ENCODE measurements around the gene S100A13.
A peak's percentile ranks its signal among the peaks of the same experiment; 100 is the strongest.

Gene S100A13

GRCh38 chr1:153624965-153625611 is 2.2 kb downstream of the S100A13 start:
- DNase-seq, result no peak

GRCh38 chr1:153623101-153623500 is 4.2 kb downstream of the S100A13 start:
- no peak for DNase-seq

- no peak for DNase-seq
Measured at GRCh38 chr1:153619171-153619570, 8.1 kb downstream of the S100A13 start.

- peak; percentile 86 for DNase-seq
Measured at GRCh38 chr1:153617663-153618062, 9.6 kb downstream of the S100A13 start.

GRCh38 chr1:153616917-153617311 is 10.4 kb downstream of the S100A13 start:
- DNase-seq, result no peak

- no peak for DNase-seq
Measured at GRCh38 chr1:153616144-153616916, 11.0 kb downstream of the S100A13 start, which contains the start of gene S100A14. TSS of gene S100A14 (minus strand) at chr1:153616325. CDS start at chr1:153615858, 467 bp downstream.

GRCh38 chr1:153615406-153615805 is 11.9 kb downstream of the S100A13 start:
- no peak for DNase-seq

- no peak for DNase-seq
Measured at GRCh38 chr1:153614906-153615305, 12.4 kb downstream of the S100A13 start.

- no peak for DNase-seq
Measured at GRCh38 chr1:153614189-153614900, 13.0 kb downstream of the S100A13 start.

GRCh38 chr1:153613406-153613805 is 13.9 kb downstream of the S100A13 start:
- DNase-seq, result no peak

GRCh38 chr1:153612755-153613331 is 14.5 kb downstream of the S100A13 start, which contains the start of gene S100A16:
TSS of gene S100A16 (minus strand) at chr1:153613137. CDS start at chr1:153608151, 4,986 bp downstream.
- DNase-seq, result no peak

- DNase-seq, result no peak
Measured at GRCh38 chr1:153612111-153612754, 15.1 kb downstream of the S100A13 start.

- DNase-seq, result no peak
Measured at GRCh38 chr1:153611356-153611755, 15.9 kb downstream of the S100A13 start.

- DNase-seq, result no peak
Measured at GRCh38 chr1:153610811-153611301, 16.4 kb downstream of the S100A13 start.

GRCh38 chr1:153610334-153610733 is 17.0 kb downstream of the S100A13 start:
- DNase-seq, result no peak

GRCh38 chr1:153609585-153609907 is 17.8 kb downstream of the S100A13 start:
- no peak for DNase-seq

- DNase-seq, result peak; percentile 22
Measured at GRCh38 chr1:153608742-153609584, 18.3 kb downstream of the S100A13 start.

- no peak for DNase-seq
Measured at GRCh38 chr1:153608089-153608682, 19.1 kb downstream of the S100A13 start.

- no peak for DNase-seq
Measured at GRCh38 chr1:153607381-153607780, 19.9 kb downstream of the S100A13 start.

GRCh38 chr1:153606194-153606593 is 21.1 kb downstream of the S100A13 start:
- no peak for DNase-seq

- no peak for DNase-seq
Measured at GRCh38 chr1:153602749-153603148, 24.6 kb downstream of the S100A13 start.
